Fibroblast of lung (primary cell): ENCODE results near the gene THY1.

ENCODE experiments used
- EZH2 ChIP-seq: IDR thresholded peaks from 2 replicates; pipeline ENCODE4 v1.5.1; 2012; ENCODE audit warnings: low read length, control low read depth, mild to moderate bottlenecking; ENCODE audit errors: missing control alignments
- TF ChIP-seq, protein P1 (sequence below), 2 donors: IDR thresholded peaks in 1 of 2; conservative IDR thresholded peaks in 1 of 2; 1 replicate in 1 of 2; 2 replicates in 1 of 2; pipeline ENCODE4 v1.5.1; 2011 to 2012; ENCODE audit warnings: low read length in 2 of 2, control low read depth in 1 of 2, inconsistent platforms in 1 of 2, low read depth in 1 of 2, mild to moderate bottlenecking in 1 of 2

DNA sequence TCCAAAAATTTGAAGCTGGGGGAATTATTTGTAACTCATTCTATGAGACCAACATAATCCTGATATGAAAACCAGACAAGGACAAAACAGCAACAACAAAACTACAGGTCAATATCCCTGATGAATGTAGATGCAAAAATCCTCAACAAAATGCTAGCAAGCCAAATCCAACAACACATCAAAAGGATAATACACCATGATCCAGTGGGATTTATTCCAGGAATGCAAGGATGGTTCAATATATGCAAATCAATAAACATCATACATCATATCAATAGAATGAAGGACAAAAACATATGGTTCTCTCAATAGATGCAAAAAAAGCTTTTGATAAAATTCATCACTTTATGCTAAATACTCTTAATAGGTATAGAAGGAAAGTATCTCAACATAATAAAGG lies 22.1 kb downstream of the THY1 start:
- TF ChIP-seq, protein P1, sequence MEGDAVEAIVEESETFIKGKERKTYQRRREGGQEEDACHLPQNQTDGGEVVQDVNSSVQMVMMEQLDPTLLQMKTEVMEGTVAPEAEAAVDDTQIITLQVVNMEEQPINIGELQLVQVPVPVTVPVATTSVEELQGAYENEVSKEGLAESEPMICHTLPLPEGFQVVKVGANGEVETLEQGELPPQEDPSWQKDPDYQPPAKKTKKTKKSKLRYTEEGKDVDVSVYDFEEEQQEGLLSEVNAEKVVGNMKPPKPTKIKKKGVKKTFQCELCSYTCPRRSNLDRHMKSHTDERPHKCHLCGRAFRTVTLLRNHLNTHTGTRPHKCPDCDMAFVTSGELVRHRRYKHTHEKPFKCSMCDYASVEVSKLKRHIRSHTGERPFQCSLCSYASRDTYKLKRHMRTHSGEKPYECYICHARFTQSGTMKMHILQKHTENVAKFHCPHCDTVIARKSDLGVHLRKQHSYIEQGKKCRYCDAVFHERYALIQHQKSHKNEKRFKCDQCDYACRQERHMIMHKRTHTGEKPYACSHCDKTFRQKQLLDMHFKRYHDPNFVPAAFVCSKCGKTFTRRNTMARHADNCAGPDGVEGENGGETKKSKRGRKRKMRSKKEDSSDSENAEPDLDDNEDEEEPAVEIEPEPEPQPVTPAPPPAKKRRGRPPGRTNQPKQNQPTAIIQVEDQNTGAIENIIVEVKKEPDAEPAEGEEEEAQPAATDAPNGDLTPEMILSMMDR (conservative IDR thresholded peaks at IDR 0.05 in 1 of 2, IDR thresholded peaks at IDR 0.05 in 1 of 2; ENCODE audit: low read depth in 1 of 2, low read length in 2 of 2) = no peak
- TF ChIP-seq EZH2 = no peak
